GM23248 (cell line): ENCODE results near the gene STK17A.

ENCODE experiments used
- EZH2 ChIP-seq: fragments of 200-600 bp; sonication (generic); IDR thresholded peaks from 2 replicates; pipeline ENCODE4 v1.6.1; 2018; ENCODE audit warnings: antibody characterized with exemption, mild to moderate bottlenecking; ENCODE audit not compliant: insufficient read depth, poor library complexity, severe bottlenecking
- EZH2phosphoT487 ChIP-seq: fragments of 200-600 bp; sonication (generic); IDR thresholded peaks from 2 replicates; pipeline ENCODE4 v1.6.1; 2018; ENCODE audit warnings: antibody characterized with exemption, moderate library complexity, mild to moderate bottlenecking, low read depth; ENCODE audit not compliant: insufficient read depth

GRCh38 chr7:43636093-43636492, 53.2 kb downstream of the STK17A start:
- no peak for TF ChIP-seq EZH2
- no peak for TF ChIP-seq EZH2phosphoT487
